IMR-90 (cell line): ENCODE results near the gene ACY1. TPM values are rescaled to one million over a fixed set of nuclear protein-coding genes. Genes with fewer than 3 reads are reported as not detected.

Source experiments
- ATAC-seq: fragments of 200-7000 bp; cut with Tn5 transposase; 2 replicates; pipeline ENCODE4 v1.9.1; 2020; ENCODE audit warnings: low read depth, mild to moderate bottlenecking, moderate library complexity
- BruUV-seq: library from RNA; stranded (reverse); fragments of 400-500 nt; replicated peaks from 2 replicates; lab custom pipeline; 2021; lab: Mats Ljungman, UMichigan
- CTCF ChIA-PET: fragments of 300-600 bp; formaldehyde crosslinking; extraction: SDS; loops from one replicate; lab custom pipeline; 2021; ENCODE audit warnings: antibody characterized with exemption; lab: Yijun Ruan, JAX
- POLR2A ChIA-PET: fragments of 300-600 bp; sonication (Branson Sonifier 250); formaldehyde crosslinking; loops from one replicate; lab custom pipeline; 2022; ENCODE audit warnings: antibody characterized with exemption; ENCODE audit not compliant: unreplicated experiment; lab: Charles Lee
- DNase-seq: peaks from one replicate; pipeline ENCODE4 v3.0.0; 2013
- H2AFZ ChIP-seq: replicated peaks from 2 replicates; pipeline ENCODE3; 2013; ENCODE audit warnings: low read length, mild to moderate bottlenecking; ENCODE audit not compliant: poor library complexity
- H2AK5ac ChIP-seq: 2 replicates; pipeline ENCODE4 v1.6.1; 2013; ENCODE audit warnings: low read depth, low read length, inconsistent platforms
- H2AK9ac ChIP-seq: replicated peaks from 2 replicates; pipeline ENCODE3; 2013; ENCODE audit warnings: mild to moderate bottlenecking, low read depth, low read length, moderate library complexity; ENCODE audit not compliant: poor library complexity
- H2BK120ac ChIP-seq: 2 replicates; pipeline ENCODE4 v1.6.1; 2013; ENCODE audit warnings: low read depth, low read length, inconsistent platforms
- H2BK15ac ChIP-seq: 3 replicates; pipeline ENCODE4 v1.6.1; 2013; ENCODE audit warnings: low read depth, low read length, inconsistent platforms
- H2BK20ac ChIP-seq: 2 replicates; pipeline ENCODE4 v1.6.1; 2013; ENCODE audit warnings: low read depth, mild to moderate bottlenecking, inconsistent platforms, low read length, moderate library complexity
- H2BK5ac ChIP-seq: 2 replicates; pipeline ENCODE4 v1.6.1; 2013; ENCODE audit warnings: mild to moderate bottlenecking, low read depth, low read length, inconsistent platforms; ENCODE audit not compliant: poor library complexity, severe bottlenecking
- H3K14ac ChIP-seq: replicated peaks from 2 replicates; pipeline ENCODE4 v1.6.1; 2013; ENCODE audit warnings: low read depth, low read length, inconsistent platforms
- H3K18ac ChIP-seq: 2 replicates; pipeline ENCODE4 v1.6.1; 2013; ENCODE audit warnings: low read depth, low read length, control low read depth
- H3K23ac ChIP-seq: 2 replicates; pipeline ENCODE4 v1.6.1; 2013; ENCODE audit warnings: low read depth, low read length, inconsistent platforms
- H3K27ac ChIP-seq: 2 replicates; pipeline ENCODE4 v1.5.1; 2013; ENCODE audit warnings: mild to moderate bottlenecking, control low read depth, low read length; ENCODE audit not compliant: insufficient read depth
- H3K27me3 ChIP-seq: 2 replicates; pipeline ENCODE4 v1.6.1; 2013; ENCODE audit warnings: low read length; ENCODE audit not compliant: control insufficient read depth, insufficient read depth
- H3K36me3 ChIP-seq: 2 replicates; pipeline ENCODE4 v1.6.1; 2013; ENCODE audit warnings: low read length, mixed read lengths; ENCODE audit not compliant: control insufficient read depth, insufficient read depth
- H3K4ac ChIP-seq: 2 replicates; pipeline ENCODE4 v1.6.1; 2013; ENCODE audit warnings: low read depth, low read length, inconsistent platforms
- H3K4me1 ChIP-seq: 2 replicates; pipeline ENCODE4 v1.6.1; 2013; ENCODE audit warnings: low read length, mixed read lengths; ENCODE audit not compliant: control insufficient read depth, insufficient read depth
- H3K4me2 ChIP-seq: 2 replicates; pipeline ENCODE4 v1.6.1; 2013; ENCODE audit warnings: low read depth, mild to moderate bottlenecking, control low read depth, low read length, moderate library complexity
- H3K4me3 ChIP-seq: 2 replicates; pipeline ENCODE4 v1.5.1; 2013; ENCODE audit warnings: low read depth, mild to moderate bottlenecking, control low read depth, low read length, moderate library complexity; ENCODE audit not compliant: insufficient read depth
- H3K56ac ChIP-seq: 2 replicates; pipeline ENCODE4 v1.6.1; 2013; ENCODE audit warnings: low read length, inconsistent platforms; ENCODE audit not compliant: insufficient read depth; ENCODE audit errors: extremely low read depth
- H3K79me1 ChIP-seq, 2 experiments: 2 replicates each; pipeline ENCODE4 v1.6.1; 2013; ENCODE audit warnings: low read length in 2 of 2, inconsistent platforms in 1 of 2, low read depth in 1 of 2
- H3K9ac ChIP-seq: 2 replicates; pipeline ENCODE4 v1.6.1; 2013; ENCODE audit warnings: low read depth, low read length, control low read depth
- H3K9me1 ChIP-seq: 2 replicates; pipeline ENCODE4 v1.6.1; 2013; ENCODE audit warnings: low read length, inconsistent platforms; ENCODE audit not compliant: insufficient read depth
- H3K9me3 ChIP-seq: 2 replicates; pipeline ENCODE4 v1.6.1; 2013; ENCODE audit warnings: low read length; ENCODE audit not compliant: control insufficient read depth, insufficient read depth
- H4K20me1 ChIP-seq: 2 replicates; pipeline ENCODE4 v1.6.1; 2013; ENCODE audit warnings: low read length, inconsistent platforms; ENCODE audit not compliant: insufficient read depth
- H4K5ac ChIP-seq: 2 replicates; pipeline ENCODE4 v1.6.1; 2013; ENCODE audit warnings: mild to moderate bottlenecking, low read depth, low read length, control low read depth
- H4K8ac ChIP-seq, 2 experiments: 2 replicates each; pipeline ENCODE4 v1.6.1; 2013; ENCODE audit warnings: low read depth in 2 of 2, low read length in 2 of 2, control low read depth in 1 of 2, inconsistent platforms in 1 of 2
- H4K91ac ChIP-seq: 2 replicates; pipeline ENCODE4 v1.6.1; 2013; ENCODE audit warnings: low read depth, low read length, inconsistent platforms; ENCODE audit not compliant: insufficient read depth
- BHLHE40 ChIP-seq: fragments of 150-350 bp; IDR thresholded peaks from 2 replicates; pipeline ENCODE4 v1.6.1; 2016; ENCODE audit warnings: mild to moderate bottlenecking, low read depth, low read length
- CEBPB ChIP-seq: IDR thresholded peaks from 2 replicates; pipeline ENCODE4 v1.6.1; 2012; ENCODE audit warnings: low read depth, low read length, improper control_type of control experiment
- CHD1 ChIP-seq: IDR thresholded peaks from 2 replicates; pipeline ENCODE4 v1.6.1; 2012; ENCODE audit warnings: low read depth, low read length, improper control_type of control experiment
- FOS ChIP-seq: fragments of 150-350 bp; IDR thresholded peaks from 2 replicates; pipeline ENCODE4 v1.6.1; 2016; ENCODE audit warnings: low read depth, low read length
- MAFK ChIP-seq: IDR thresholded peaks from 2 replicates; pipeline ENCODE4 v1.6.1; 2012; ENCODE audit warnings: low read depth, low read length, improper control_type of control experiment
- MAZ ChIP-seq: IDR thresholded peaks from 2 replicates; pipeline ENCODE4 v1.6.1; 2012; ENCODE audit warnings: low read depth, mild to moderate bottlenecking, low read length, improper control_type of control experiment, moderate library complexity, borderline replicate concordance
- MXI1 ChIP-seq: IDR thresholded peaks from 2 replicates; pipeline ENCODE4 v1.6.1; 2012; ENCODE audit warnings: low read depth, mild to moderate bottlenecking, low read length, moderate library complexity, borderline replicate concordance
- NFE2L2 ChIP-seq: fragments of 150-350 bp; IDR thresholded peaks from 2 replicates; pipeline ENCODE4 v1.6.1; 2016; ENCODE audit warnings: low read depth, mild to moderate bottlenecking, low read length
- POLR2A ChIP-seq: IDR thresholded peaks from 2 replicates; pipeline ENCODE4 v1.6.1; 2012; ENCODE audit warnings: mild to moderate bottlenecking, low read depth, low read length
- RAD21 ChIP-seq: IDR thresholded peaks from 2 replicates; pipeline ENCODE4 v1.6.1; 2012; ENCODE audit warnings: low read length, improper control_type of control experiment
- RCOR1 ChIP-seq: IDR thresholded peaks from 2 replicates; pipeline ENCODE4 v1.6.1; 2012; ENCODE audit warnings: mild to moderate bottlenecking, low read length, improper control_type of control experiment; ENCODE audit not compliant: insufficient replicate concordance
- RFX5 ChIP-seq: IDR thresholded peaks from 2 replicates; pipeline ENCODE4 v1.8.0; 2012; ENCODE audit warnings: low read depth, mild to moderate bottlenecking, low read length, moderate library complexity
- SMC3 ChIP-seq: fragments of 150-350 bp; IDR thresholded peaks from 2 replicates; pipeline ENCODE4 v1.6.1; 2016; ENCODE audit warnings: low read depth, mild to moderate bottlenecking, antibody characterized with exemption, low read length, moderate library complexity
- WGBS, 2 experiments: methylation state at CpG; one replicate each; pipeline versions ENCODE4 v1.1.5 to v1.1.7; 2013; ENCODE audit warnings: missing lambda C conversion rate in 2 of 2; ENCODE audit not compliant: insufficient read length in 1 of 2; ENCODE audit errors: extremely low coverage in 2 of 2; 5-methylcytosine and 5-hydroxymethylcytosine counted together
- dilution Hi-C: fragments of 300-500 bp; cut with HindIII; formaldehyde crosslinking; loops from one replicate; pipeline ENCODE4 v1.14.3; 2018; ENCODE audit warnings: low sequenced_read_pairs; ENCODE audit not compliant: unreplicated experiment
- in situ Hi-C: fragments of 300-500 bp; cut with MboI; formaldehyde crosslinking; loops from 3 replicates; pipeline ENCODE4 v1.14.3; 2019; ENCODE audit warnings: low sequenced_read_pairs, inconsistent platforms, mixed read lengths
- intact Hi-C: fragments of 100-400 bp; cut with micrococcal nuclease; formaldehyde crosslinking; loops from 2 replicates; pipeline ENCODE4 v1.10.0; 2022
- polyA plus RNA-seq, 3 experiments: library from polyadenylated mRNA; depleted of rRNA; stranded (reverse); fragments of >200 nt; gene quantifications; 2 replicates each; pipeline ENCODE4 v1.2.3, GENCODE V29; 2012; ENCODE audit warnings: low replicate concordance in 1 of 3
- total RNA-seq: library from RNA; depleted of rRNA; stranded (reverse); fragments of >200 nt; gene quantifications from 2 replicates; pipeline ENCODE4 v1.2.3, GENCODE V29; 2012
- TF ChIP-seq, protein P1 (sequence below): fragments of 150-350 bp; IDR thresholded peaks from 2 replicates; pipeline ENCODE4 v1.6.1; 2016; ENCODE audit warnings: low read depth, mild to moderate bottlenecking, low read length, moderate library complexity, borderline replicate concordance
- TF ChIP-seq, protein P2 (sequence below): fragments of 150-350 bp; IDR thresholded peaks from 2 replicates; pipeline ENCODE4 v1.6.1; 2017; ENCODE audit warnings: mild to moderate bottlenecking, antibody characterized with exemption, low read length, low read depth
- TF ChIP-seq, protein P3 (sequence below): conservative IDR thresholded peaks from 2 replicates; pipeline ENCODE4 v1.5.1; 2012; ENCODE audit warnings: mild to moderate bottlenecking, low read depth, low read length, improper control_type of control experiment

Gene ACY1
- total and polyA plus RNA-seq, 2 of the 4 experiments (the other 2 are of a cell fraction) = 22.0 to 47.1 TPM

DNA sequence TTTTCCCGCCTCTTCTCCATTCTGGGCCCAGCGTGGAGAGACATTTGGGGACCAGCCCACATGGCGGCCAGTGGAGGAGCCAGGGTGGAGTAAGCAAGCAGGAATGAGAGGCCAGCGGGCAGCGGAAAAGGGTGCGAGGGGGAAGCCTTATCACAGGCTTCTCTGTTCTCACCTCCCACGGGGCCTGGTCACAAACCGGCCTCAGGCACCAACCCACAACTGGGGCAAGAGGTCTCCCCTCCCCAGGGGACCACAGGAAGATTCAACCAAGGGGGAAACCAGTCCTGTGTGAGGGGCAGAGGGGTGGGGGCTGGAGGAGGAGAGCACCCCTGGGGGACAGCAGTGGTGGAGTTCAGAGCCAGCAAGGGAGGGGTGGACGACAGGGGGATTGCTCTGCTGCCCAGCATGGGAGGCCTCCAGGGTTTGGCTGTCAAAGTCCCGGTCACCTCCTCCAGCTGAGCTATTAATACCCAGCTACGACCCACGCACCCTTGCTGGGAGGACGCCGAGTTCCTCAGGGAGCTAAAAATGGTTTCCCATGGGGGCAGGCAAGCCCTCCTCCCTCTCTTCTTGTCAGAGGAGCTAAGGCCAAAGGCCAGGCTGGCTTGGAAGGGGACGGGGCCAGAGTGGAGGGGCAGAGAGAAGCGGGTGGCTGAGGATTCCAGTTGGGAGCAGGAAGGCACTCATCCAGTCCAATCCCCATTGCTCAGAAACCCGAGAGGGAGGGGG, 36.2 kb downstream of the ACY1 start:
- intact Hi-C loops (no loop called here), in situ Hi-C loops (no loop called here), dilution Hi-C loops (no loop called here)
- no peak overlapping the region for H3K4me2 ChIP-seq
- no peak overlapping the region; the same call in 1 of the 2 replicates for H3K56ac ChIP-seq
- DNase-seq = no peak
- H2BK5ac ChIP-seq = no peak overlapping the region
- peaks cover 10% of the 10 kb centered on the region for H3K4me1 ChIP-seq
- POLR2A ChIA-PET = no interaction called here
- no CpG with 5 or more reads among the region's 17 CpGs for WGBS, 2 experiments
- H2AFZ ChIP-seq = peak overlapping the region; percentile 63
- H4K20me1 ChIP-seq = no peaks in the 10 kb centered on the region
- TF ChIP-seq, protein P1, sequence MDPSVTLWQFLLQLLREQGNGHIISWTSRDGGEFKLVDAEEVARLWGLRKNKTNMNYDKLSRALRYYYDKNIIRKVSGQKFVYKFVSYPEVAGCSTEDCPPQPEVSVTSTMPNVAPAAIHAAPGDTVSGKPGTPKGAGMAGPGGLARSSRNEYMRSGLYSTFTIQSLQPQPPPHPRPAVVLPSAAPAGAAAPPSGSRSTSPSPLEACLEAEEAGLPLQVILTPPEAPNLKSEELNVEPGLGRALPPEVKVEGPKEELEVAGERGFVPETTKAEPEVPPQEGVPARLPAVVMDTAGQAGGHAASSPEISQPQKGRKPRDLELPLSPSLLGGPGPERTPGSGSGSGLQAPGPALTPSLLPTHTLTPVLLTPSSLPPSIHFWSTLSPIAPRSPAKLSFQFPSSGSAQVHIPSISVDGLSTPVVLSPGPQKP = no peak
- TF ChIP-seq BHLHE40 = no peak
- TF ChIP-seq, protein P2, sequence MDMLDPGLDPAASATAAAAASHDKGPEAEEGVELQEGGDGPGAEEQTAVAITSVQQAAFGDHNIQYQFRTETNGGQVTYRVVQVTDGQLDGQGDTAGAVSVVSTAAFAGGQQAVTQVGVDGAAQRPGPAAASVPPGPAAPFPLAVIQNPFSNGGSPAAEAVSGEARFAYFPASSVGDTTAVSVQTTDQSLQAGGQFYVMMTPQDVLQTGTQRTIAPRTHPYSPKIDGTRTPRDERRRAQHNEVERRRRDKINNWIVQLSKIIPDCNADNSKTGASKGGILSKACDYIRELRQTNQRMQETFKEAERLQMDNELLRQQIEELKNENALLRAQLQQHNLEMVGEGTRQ = no peak
- no peak for TF ChIP-seq SMC3
- TF ChIP-seq RAD21 = no peak
- no peak for TF ChIP-seq CHD1
- TF ChIP-seq FOS = no peak
- no peak for TF ChIP-seq CEBPB
- TF ChIP-seq, protein P3, sequence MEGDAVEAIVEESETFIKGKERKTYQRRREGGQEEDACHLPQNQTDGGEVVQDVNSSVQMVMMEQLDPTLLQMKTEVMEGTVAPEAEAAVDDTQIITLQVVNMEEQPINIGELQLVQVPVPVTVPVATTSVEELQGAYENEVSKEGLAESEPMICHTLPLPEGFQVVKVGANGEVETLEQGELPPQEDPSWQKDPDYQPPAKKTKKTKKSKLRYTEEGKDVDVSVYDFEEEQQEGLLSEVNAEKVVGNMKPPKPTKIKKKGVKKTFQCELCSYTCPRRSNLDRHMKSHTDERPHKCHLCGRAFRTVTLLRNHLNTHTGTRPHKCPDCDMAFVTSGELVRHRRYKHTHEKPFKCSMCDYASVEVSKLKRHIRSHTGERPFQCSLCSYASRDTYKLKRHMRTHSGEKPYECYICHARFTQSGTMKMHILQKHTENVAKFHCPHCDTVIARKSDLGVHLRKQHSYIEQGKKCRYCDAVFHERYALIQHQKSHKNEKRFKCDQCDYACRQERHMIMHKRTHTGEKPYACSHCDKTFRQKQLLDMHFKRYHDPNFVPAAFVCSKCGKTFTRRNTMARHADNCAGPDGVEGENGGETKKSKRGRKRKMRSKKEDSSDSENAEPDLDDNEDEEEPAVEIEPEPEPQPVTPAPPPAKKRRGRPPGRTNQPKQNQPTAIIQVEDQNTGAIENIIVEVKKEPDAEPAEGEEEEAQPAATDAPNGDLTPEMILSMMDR = no peak
- TF ChIP-seq RCOR1 = no peak
- no peak for TF ChIP-seq NFE2L2
- no peak for TF ChIP-seq MAFK
- no peak for TF ChIP-seq MXI1
- TF ChIP-seq MAZ = no peak
- TF ChIP-seq RFX5 = no peak
- no peak for TF ChIP-seq POLR2A
- H3K23ac ChIP-seq = no peak overlapping the region
- H2BK15ac ChIP-seq = no peak overlapping the region
- no TSS peak for BruUV-seq
- H3K27ac ChIP-seq = no peak overlapping the region
- no peak overlapping the region for H3K18ac ChIP-seq
- peak overlapping the region; percentile 50; the same call in 1 of the 2 replicates for H2AK5ac ChIP-seq
- H3K9me3 ChIP-seq = no peaks in the 10 kb centered on the region
- no peaks in the 10 kb centered on the region for H3K36me3 ChIP-seq
- no peak overlapping the region for H2AK9ac ChIP-seq
- H3K9ac ChIP-seq = no peak overlapping the region
- H3K27me3 ChIP-seq = no peaks in the 10 kb centered on the region
- CTCF ChIA-PET = no interaction called here
- no peak overlapping the region for H3K4ac ChIP-seq
- H3K79me1 ChIP-seq = no peaks in the 10 kb centered on the region
- H2BK120ac ChIP-seq = no peak overlapping the region
- no peak overlapping the region for H4K5ac ChIP-seq
- H4K8ac ChIP-seq = no peak overlapping the region
- H4K91ac ChIP-seq = no peak overlapping the region
- H2BK20ac ChIP-seq = no peak overlapping the region
- no peak overlapping the region; the same call in 1 of the 2 replicates for H3K14ac ChIP-seq
- H3K4me3 ChIP-seq = no peak overlapping the region
- ATAC-seq = no peak
- H3K9me1 ChIP-seq = peaks cover 14% of the 10 kb centered on the region; the same call in 1 of the 2 replicates
